HG03575 (cell line): ENCODE results near the gene METTL4.

Experiments used
- ATAC-seq: cut with Tn5 transposase; IDR thresholded peaks from one replicate; pipeline ENCODE4 v1.9.1; 2021; ENCODE audit not compliant: unreplicated experiment, insufficient number of reproducible peaks, low FRiP score; ENCODE audit errors: extremely low read depth

Gene METTL4

DNA sequence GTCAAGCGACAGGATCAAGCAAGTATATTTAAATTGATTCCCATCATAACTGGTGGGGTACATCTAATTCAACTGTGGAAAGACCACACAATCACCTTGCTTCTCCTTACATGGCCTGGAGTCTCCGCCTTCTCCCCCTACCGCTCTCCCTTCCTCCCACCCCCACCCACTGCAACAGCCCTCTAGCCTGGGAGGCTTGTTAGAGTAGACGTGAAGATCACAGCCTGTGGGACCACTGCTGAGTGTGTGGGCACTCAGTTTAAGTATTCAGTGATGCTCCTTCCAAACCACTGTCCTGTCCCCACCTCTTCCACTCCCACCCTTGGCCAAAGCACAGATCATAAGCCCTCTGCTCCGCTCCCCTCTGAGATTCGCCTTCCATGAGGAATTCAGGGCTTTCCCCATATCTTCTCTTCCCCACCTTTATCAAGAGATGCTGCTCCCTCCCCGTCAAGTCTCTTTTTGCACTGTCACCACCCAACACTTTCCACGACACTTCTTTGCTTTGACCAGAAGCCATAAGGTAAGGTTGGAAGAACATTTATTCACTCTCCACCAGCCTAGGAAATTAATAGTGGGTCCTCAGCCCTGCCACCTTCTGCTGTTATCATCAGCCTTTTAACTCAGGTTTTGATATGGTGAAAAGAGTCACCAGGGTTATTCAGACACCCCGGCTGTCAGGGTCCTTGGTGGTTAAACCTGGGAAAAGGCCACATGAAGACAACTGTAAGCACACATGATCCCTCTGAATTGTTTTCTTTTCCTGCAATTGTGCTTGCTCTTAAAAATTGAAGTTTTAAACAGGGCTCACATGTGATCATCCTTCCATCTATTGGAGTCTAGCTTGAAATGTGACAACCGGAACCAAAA lies 1.7 kb downstream of the METTL4 start:
- no peak for ATAC-seq

DNA sequence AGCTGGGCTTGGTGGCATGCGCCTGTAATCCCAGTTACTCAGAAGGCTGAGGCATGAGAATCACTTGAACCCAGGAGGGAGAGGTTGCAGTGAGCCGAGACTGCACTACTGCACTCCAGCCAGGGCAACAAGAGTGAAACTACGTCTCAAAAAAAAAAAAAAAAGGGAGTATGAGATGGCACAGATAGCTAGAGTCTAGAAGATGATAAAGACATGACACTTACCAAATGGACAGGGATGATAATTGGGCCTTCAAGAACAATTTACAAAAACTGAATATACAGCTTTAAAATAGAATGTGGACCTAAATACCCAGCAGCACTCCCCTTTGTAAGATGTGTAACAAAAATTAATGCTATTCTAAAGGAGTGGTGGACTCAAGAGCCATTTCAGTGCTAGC lies 2.7 kb downstream of the METTL4 start:
- no peak for ATAC-seq

DNA sequence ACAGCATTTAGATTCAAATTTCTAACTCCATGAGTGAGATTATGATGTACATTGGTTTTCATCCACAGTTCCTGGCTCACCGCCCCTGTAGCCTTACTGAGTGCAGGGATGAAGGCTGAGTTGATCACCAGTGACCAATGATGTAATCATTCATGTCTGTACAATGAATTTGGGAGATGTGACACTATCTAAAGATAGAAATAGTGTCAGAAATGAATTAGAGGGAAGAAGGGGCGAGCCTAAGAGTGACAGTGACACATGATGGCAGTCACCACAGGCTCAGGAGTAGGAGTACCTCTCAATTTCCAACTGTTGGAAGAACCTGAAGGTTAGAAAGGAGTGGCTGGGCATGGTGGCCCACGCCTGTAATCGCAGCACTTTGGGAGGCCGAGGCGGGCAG lies 3.2 kb downstream of the METTL4 start:
- no peak for ATAC-seq

DNA sequence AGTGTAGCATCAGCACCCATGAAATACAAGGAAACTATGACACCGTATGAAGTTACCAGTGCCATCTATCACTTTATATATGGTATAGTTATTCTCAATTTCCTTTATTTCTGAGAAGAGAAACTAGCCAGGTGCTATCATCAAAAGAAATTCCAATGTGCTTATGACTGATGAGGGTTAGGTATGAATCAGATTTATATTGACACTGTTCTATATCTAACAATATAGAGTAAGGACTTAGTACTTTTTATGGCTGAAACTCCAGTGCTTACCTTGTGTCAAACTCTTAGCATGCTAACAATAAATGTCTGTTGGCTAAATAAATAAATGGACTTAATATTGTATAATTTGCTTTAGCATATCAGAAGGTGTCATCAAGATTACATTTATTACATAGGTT lies 6.9 kb downstream of the METTL4 start:
- no peak for ATAC-seq

DNA sequence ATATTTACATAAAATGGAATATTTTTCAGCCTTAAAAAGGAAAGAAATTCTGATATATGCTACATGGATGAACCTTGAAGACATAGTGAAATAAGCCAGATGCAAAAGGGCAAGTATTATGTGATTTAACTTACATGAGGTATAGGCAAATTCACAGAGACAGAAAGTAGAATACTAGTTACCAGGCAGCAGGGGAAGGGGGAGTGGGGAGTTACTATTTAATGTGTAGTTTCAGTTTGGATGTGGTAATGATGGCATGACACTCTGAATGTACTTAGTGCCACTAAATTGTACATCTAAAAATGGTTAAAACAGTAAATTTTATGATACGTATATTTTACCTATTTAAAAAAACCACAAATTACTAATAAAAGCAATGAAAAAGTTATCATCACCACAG lies 12.1 kb downstream of the METTL4 start:
- ATAC-seq: no peak

DNA sequence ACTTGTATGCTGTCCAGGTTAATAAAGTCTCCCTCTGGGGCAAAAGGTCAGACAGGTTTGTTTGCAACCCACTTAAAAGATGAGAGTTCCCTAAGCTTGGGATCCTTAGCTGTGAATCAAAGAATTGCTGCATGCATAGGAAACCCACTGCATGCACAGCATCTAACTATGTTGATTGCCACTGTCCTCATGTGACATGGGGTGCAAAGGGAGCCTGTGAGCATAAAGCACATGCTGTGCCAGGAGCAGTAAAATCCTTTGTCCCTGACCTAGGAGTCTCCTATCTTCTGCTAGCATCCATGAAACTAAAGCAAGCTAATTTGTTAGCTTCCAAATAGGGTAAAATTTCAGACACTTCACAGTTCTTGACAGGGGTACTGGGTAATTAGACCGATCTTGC lies 13.8 kb downstream of the METTL4 start:
- no peak for ATAC-seq

DNA sequence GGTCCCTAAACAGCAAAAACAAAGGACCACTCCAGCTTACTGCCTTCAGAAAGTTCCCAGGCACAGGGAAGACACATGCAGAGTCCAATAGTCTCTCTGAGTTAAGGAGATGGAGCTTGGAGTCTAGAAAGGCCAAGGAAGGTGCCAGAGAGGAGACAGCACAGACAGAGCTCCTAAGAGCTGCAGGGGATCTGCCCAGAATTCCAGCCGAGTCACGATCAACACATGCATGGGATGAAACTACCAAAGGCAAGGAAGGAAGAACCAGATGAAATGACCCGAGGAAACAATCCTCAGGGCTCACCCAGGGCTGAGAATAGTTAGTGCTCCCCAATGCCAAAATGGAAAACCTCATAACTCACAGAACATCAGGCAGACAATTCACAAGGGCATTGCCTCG lies 15.4 kb downstream of the METTL4 start:
- no peak for ATAC-seq

DNA sequence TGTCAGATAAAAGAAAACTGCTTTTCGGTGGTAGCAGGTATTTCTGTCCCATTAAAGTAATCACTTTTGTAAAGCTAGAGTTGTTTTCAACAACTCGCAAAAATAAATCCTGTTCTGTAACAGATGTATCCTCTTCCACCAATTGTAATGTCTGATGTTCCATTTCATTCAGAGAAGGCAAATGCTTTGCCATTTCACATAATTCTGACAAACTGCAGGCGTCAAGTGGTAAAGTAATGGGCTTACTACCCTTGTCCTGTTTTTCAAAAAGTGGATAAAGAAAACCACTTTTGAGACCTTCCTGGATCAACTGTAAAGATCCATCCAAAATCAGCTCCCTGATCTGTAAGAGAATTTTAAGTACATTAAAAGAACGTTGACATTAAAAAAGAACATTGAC lies 16.6 kb downstream of the METTL4 start:
- ATAC-seq: no peak

DNA sequence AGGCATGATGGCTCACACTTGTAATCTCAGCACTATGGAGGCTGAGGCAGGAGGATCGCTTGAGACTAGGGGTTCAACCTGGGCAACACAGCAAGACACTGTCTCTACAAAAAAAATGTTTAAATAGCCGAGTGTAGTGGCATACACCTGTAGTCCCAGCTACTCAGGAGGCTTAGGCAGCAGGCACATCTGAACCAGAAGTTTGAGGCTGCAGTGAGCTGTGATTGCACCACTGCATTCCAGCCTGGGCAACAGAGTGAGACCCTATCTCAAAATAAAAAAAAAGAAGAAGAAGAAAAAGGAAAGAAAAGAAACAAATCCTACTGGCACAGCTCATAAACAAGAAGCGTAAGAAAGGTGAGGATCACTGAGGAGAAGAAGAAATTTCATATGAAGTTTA lies 19.9 kb downstream of the METTL4 start:
- ATAC-seq: no peak

DNA sequence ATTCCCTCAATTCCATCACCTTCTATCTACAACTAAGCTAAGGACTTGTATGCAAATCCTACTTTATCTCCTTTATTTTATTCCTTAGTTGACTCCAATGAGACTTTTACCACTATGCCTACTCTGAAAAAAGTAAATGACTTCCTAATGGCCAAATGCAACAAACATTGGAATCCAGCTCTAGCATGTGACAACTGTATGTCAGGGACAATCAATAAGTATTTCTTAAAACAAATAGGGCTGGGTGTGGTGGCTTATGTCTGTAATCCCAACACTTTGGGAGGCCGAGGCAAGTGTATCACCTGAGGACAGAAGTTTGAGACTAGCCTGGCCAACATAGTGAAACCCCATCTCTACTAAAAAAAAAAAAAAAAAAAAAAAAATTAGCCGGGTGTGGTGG lies 21.8 kb downstream of the METTL4 start:
- no peak for ATAC-seq

DNA sequence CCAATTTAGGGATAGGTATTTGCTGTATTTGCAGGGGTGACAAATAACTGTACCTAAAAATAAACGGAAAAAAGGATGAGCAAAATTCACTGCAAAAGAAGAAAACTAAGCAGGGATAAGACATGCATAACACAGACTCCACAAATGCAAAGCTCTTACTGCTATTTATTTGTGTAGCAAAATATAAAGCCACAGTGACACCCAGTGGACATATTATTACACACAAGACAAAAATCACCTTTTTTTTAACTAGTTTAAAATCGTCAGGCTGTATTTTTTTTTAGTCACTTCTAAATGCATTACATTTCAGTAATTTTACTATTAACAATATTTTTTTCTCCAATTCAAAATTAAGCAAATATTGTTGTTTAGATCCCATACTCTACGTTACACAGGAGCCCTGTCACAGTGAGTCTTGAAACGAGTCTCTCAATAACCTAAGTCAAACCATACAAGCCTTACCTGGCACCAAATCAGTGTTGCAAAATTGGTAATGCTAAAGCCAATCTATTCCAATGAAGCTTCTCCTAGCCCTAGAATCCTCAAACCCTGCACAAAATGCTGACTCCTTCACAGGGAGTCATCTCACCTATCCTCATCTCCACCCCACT lies 23.7 kb downstream of the METTL4 start:
- ATAC-seq: no peak

DNA sequence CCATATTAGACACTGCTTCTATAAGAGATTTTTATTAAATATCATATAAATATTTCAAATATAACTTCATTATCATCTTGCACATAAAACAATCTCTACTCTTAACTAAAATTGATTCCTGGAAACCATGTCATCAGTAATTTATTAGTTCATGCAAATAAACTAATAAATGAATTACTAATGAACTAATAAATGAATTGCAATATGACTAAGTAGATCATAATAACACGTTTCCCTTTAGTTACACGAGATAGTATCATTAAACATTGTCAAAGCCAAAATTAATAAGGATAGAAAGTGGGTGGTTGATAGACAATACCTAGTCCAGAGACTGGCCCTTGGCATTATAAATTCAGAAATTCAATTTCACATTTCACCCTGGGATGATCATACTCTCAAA lies 26.1 kb downstream of the METTL4 start:
- ATAC-seq: no peak

DNA sequence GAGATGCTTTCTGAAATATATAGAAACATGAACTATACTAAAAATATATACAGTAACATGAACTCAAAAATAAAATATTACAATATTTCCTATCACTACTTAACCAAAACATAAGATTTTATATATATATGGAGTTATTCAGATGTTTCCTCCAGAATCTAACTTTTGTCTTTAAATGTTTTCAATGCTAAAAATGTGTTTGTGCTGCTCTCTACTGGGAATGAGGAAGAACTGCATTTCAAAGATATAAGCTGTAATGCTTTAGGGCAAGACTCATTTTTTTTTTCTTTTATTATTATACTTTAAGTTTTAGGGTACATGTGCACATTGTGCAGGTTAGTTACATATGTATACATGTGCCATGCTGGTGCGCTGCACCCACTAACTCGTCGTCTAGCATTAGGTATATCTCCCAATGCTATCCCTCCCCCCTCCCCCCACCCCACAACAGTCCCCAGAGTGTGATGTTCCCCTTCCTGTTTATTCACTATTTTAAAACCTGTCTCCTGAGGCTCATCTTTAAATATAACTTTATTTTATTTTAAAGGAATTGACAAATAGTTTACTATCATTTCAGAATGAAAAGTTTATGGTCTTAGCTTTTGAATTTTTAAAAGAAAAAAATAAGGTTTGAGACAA lies 29.3 kb downstream of the METTL4 start:
- ATAC-seq: peak; percentile 60

DNA sequence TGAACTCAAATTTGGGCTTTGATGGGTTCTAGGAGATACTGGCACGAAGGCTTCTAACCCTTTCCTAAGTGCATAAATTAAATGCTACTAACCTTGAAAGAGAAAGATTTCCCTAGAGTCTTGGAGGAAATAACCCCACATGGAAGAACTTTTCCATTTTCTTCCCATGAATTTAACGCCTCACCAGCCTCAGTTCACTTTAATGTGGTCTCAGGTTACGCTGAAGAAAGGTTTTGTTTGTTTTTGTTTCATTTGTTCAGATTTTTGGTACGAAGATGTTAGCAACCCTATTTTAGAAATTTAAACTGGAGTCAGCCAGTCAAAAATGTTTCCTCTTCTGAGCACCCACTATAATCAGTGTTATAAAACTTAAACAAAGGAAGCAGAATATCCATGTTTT lies 30.7 kb downstream of the METTL4 start:
- no peak for ATAC-seq

DNA sequence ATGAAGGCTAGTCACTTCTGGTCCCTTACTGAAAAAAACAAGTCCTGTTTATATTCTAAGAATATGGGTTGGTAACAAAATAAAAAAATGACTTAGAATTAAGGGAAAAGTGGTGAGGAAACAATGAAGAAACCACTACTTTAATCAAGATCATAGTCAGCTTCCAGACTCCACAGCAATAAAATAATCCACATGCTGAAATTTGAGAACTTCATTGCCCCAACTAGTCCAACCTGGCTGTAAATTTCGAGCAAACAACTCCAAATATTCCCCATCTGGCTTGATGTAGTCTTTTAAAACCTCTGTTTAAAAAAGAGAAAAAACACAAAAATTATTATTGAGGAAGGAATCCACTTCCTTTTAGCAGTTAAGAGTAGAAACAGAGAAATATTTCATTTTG lies 32.5 kb downstream of the METTL4 start:
- no peak for ATAC-seq

DNA sequence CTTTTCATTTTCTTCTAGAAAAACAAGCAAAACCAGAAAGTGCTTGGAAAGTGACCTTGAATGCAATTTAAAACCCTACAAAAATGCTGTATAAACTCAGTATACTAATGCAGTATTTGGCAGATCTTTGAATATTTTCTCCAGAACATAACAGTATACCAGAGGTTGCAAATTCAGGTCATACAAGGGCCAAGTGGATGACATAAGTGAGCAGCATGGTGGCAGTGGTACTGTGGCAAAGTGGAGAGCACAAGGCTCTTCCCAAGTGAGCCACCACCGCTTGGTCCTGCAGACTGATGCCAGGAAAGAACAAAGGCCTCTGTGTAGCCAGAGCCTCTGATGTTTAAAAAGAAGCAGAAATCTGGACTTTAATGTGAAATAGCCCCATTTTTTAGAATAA lies 33.1 kb downstream of the METTL4 start:
- ATAC-seq: no peak

DNA sequence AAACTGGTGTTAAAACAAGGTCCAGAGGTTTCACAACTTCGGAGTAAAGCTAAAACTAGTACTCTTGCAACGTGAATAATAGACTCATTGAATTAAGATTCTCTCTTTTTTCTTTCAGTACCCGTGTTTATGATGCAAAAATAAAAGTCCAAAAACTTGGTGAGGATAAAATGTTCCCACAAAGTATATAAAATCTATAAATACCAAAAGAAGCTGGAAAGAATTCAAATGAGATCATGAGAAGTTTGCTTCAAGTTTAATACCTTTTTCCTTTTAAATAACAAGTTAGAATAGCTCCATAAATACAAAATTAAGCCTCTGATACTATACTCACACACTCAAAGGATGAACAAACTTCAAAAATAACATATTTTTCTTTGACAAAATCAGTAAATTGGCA lies 34.0 kb downstream of the METTL4 start:
- ATAC-seq: no peak

DNA sequence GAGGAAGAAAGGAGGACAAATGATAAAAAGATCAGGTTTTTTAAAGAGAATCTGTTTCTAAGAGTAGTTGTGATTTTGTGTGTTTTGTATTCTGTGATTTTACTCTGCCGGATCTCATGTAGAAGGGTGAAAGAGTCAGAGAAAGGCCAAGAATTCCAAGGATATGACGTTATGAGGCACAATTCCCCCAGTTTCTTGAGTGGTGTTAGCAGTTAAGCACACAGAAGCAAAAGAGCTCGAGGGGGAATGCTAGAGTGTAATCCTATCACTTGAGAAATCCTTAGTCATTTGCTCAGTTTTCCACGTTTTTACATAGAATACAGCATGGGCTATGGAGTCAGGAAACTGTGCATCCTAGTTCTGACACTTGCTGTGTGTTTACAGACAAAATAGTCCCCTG lies 34.8 kb downstream of the METTL4 start:
- no peak for ATAC-seq

DNA sequence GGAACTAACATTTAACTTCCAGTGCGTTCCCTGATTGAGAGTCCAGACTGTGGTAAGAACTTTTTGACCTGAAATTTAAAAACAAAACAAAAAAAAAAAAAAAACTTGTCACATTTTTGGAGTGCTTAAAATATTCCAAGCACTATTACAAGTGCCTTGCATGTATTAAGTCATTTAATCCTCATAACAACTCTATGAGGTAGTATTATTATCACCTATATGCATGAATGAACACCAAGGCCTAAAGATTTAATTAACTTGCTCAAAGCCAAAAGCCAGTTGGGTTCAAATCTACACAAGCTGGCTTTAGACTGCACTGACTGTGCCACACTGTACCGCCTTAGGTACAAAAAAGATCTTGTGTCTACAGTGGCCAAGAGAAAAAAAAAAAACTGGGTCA lies 35.2 kb downstream of the METTL4 start:
- no peak for ATAC-seq

DNA sequence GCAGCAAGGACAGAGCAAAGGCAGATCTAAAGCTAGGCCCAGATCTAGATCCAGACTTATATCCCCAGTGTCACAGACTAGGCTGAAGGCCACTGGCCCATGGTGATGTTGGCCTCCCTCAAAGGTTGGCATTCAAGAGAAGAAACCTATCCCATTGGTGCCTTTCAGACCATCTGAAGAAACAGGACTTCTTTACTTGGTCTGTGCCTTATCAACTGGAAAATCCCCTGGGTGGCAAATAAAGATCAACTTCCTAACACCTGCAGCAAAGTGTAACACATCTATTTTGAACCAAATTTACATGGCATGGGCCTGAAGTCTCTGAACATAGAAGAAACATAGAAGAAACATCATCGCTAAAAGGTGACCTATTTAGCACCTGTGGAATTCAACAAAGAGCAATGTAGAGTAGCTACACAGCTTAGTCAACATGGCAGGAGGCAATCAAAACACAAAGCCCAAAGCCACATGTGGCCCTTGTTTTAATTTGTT lies 35.8 kb downstream of the METTL4 start:
- no peak for ATAC-seq
